Omental fat pad (tissue), 4 donors: ENCODE data around the gene HOXA13. TPM values are rescaled to one million over a fixed set of nuclear protein-coding genes. Genes with fewer than 3 reads are reported as not detected.

Source experiments
- ATAC-seq: fragments of 150-250 bp; one replicate; pipeline ENCODE4 v1.9.1; 2016; ENCODE audit warnings: mild to moderate bottlenecking, moderate library complexity; ENCODE audit not compliant: low FRiP score
- DNase-seq: peaks from one replicate; pipeline ENCODE4 v3.0.0-alpha.2; 2019; ENCODE audit warnings: low spot score
- CTCF ChIP-seq, 3 donors: fragments of 450-650 bp; IDR thresholded peaks; one replicate each; pipeline ENCODE4 v1.5.1; 2016 to 2017; ENCODE audit warnings: antibody characterized with exemption in 3 of 3, mild to moderate bottlenecking in 3 of 3, moderate library complexity in 2 of 3
- total RNA-seq, 4 donors: library from RNA; depleted of rRNA; stranded (reverse); fragments of >200 nt; gene quantifications; one replicate each; pipeline ENCODE4 v1.1.0, GENCODE V29; 2016

HOXA13 gene
- total RNA-seq, 4 donors from 2014 or later, result not detected

- DNase-seq (peak; percentile 18), ATAC-seq (no peak)
- TF ChIP-seq CTCF (IDR thresholded peaks at IDR 0.05), result no peak
Measured at GRCh38 chr7:27185854-27186667, 13.8 kb downstream of the HOXA13 start.

GRCh38 chr7:27185013-27185853 lies 14.7 kb downstream of the HOXA13 start, which contains the start of gene HOXA11:
TSS of gene HOXA11 (minus strand) at chr7:27185232. CDS start at chr7:27185144, 88 bp downstream.
- no peak for ATAC-seq
- no peak for TF ChIP-seq CTCF (IDR thresholded peaks at IDR 0.05)
- peak; percentile 18 for DNase-seq

GRCh38 chr7:27184337-27185012 lies 15.4 kb downstream of the HOXA13 start:
- TF ChIP-seq CTCF (IDR thresholded peaks at IDR 0.05), result no peak
- ATAC-seq, result no peak
- DNase-seq, result peak; percentile 21

- ATAC-seq, result no peak
- no peak for TF ChIP-seq CTCF (IDR thresholded peaks at IDR 0.05)
- DNase-seq, result no peak
Measured at GRCh38 chr7:27183682-27184336, 16.1 kb downstream of the HOXA13 start.

- DNase-seq (peak; percentile 18), ATAC-seq (peak; percentile 25)
- TF ChIP-seq CTCF (IDR thresholded peaks at IDR 0.05), result no peak
Measured at GRCh38 chr7:27182861-27183681, 16.8 kb downstream of the HOXA13 start.
